Caco-2 (cell line): ENCODE results near the gene CACUL1. TPM values are rescaled to one million over a fixed set of nuclear protein-coding genes. Genes with fewer than 3 reads are reported as not detected.

Experiments
- BruUV-seq: library from RNA; stranded (reverse); fragments of 400-500 nt; replicated peaks from 2 replicates; lab custom pipeline; 2021; lab: Mats Ljungman, UMichigan
- CTCF ChIA-PET: fragments of 300-600 bp; sonication (Branson Sonifier 250); formaldehyde crosslinking; loops from one replicate; lab custom pipeline; 2022; ENCODE audit warnings: antibody characterized with exemption; lab: Charles Lee
- POLR2A ChIA-PET: fragments of 300-600 bp; sonication (Branson Sonifier 250); formaldehyde crosslinking; loops from one replicate; lab custom pipeline; 2022; ENCODE audit warnings: antibody characterized with exemption; lab: Charles Lee
- DNase-seq, 2 experiments: peaks; one replicate each; pipeline versions ENCODE4 v3.0.0 to v3.0.0-alpha.2; 2020 to 2022
- H3K27me3 ChIP-seq: replicated peaks from 2 replicates; pipeline ENCODE4 v1.6.0; 2011; ENCODE audit warnings: low read length; ENCODE audit not compliant: control insufficient read depth, insufficient read depth
- H3K36me3 ChIP-seq: 2 replicates; pipeline ENCODE4 v1.5.1; 2011; ENCODE audit warnings: low read length; ENCODE audit not compliant: control insufficient read depth, insufficient read depth
- H3K4me1 ChIP-seq: fragments of 250-450 bp; sonication (Bioruptor Pico); 2 replicates; pipeline ENCODE4 v1.5.1; 2020; ENCODE audit warnings: mild to moderate bottlenecking
- H3K4me3 ChIP-seq: 2 replicates; pipeline ENCODE4 v1.5.1; 2011; ENCODE audit warnings: low read depth, mild to moderate bottlenecking, control low read depth, low read length
- H3K9me3 ChIP-seq: fragments of 250-450 bp; sonication (Bioruptor Pico); 2 replicates; pipeline ENCODE4 v1.5.1; 2020; ENCODE audit warnings: mild to moderate bottlenecking, moderate library complexity
- H3K27ac Mint-ChIP-seq: one replicate; pipeline ENCODE4 v1.8.0; 2022; ENCODE audit warnings: mixed read lengths; ENCODE audit not compliant: unreplicated experiment
- H3K27me3 Mint-ChIP-seq: one replicate; pipeline ENCODE4 v1.8.0; 2022; ENCODE audit warnings: mixed read lengths; ENCODE audit not compliant: insufficient read depth, unreplicated experiment
- H3K36me3 Mint-ChIP-seq: one replicate; pipeline ENCODE4 v1.8.0; 2022; ENCODE audit warnings: mild to moderate bottlenecking, mixed read lengths; ENCODE audit not compliant: insufficient read depth, unreplicated experiment
- H3K4me1 Mint-ChIP-seq: one replicate; pipeline ENCODE4 v1.8.0; 2022; ENCODE audit warnings: low read depth, mixed read lengths; ENCODE audit not compliant: unreplicated experiment
- H3K4me3 Mint-ChIP-seq: one replicate; pipeline ENCODE4 v1.8.0; 2022; ENCODE audit warnings: mild to moderate bottlenecking, moderate library complexity, mixed read lengths; ENCODE audit not compliant: unreplicated experiment
- H3K9me3 Mint-ChIP-seq: one replicate; pipeline ENCODE4 v1.8.0; 2022; ENCODE audit warnings: mixed read lengths; ENCODE audit not compliant: unreplicated experiment
- CTCF ChIP-seq, 2 experiments: fragments of 200-600 bp in 1 of 2; IDR thresholded peaks; 1 replicate in 1 of 2; 2 replicates in 1 of 2; pipeline versions ENCODE4 v1.5.1 to v1.8.0; 2011 to 2022; ENCODE audit warnings: antibody characterized with exemption in 1 of 2, control low read depth in 1 of 2, inconsistent platforms in 1 of 2, low read depth in 1 of 2, low read length in 1 of 2, mild to moderate bottlenecking in 1 of 2, moderate library complexity in 1 of 2; ENCODE audit not compliant: insufficient read depth in 1 of 2, severe bottlenecking in 1 of 2, unreplicated experiment in 1 of 2
- intact Hi-C: fragments of 100-400 bp; cut with micrococcal nuclease; formaldehyde crosslinking; loops from one replicate; pipeline ENCODE4 v1.10.0; 2022; ENCODE audit not compliant: unreplicated experiment
- total RNA-seq: library from RNA; stranded (reverse); gene quantifications from 2 replicates; pipeline ENCODE4 v1.2.3, GENCODE V29; 2022

CACUL1 gene
- total RNA-seq, 1 experiment from 2014 or later, result 39.2 TPM

- H3K36me3 Mint-ChIP-seq, result peaks cover 20% of the 10 kb centered on the region
- Histone ChIP-seq H3K9me3 (no peaks in the 10 kb centered on the region), H3K27me3 (no peaks in the 10 kb centered on the region), H3K36me3 (no peaks in the 10 kb centered on the region), H3K4me1 (no peaks in the 10 kb centered on the region), H3K4me3 (no peak overlapping the region)
- H3K27me3 Mint-ChIP-seq, result no peaks in the 10 kb centered on the region
- intact Hi-C loops, result no loop called here
- ChIA-PET CTCF (no interaction called here), POLR2A (no interaction called here)
- no peaks in the 10 kb centered on the region for H3K4me1 Mint-ChIP-seq
- no peak overlapping the region for H3K27ac Mint-ChIP-seq
- no peak for DNase-seq
- H3K4me3 Mint-ChIP-seq, result no peak overlapping the region
- TF ChIP-seq CTCF (IDR thresholded peaks at IDR 0.05; ENCODE audit: insufficient read depth in 1 of 2, low read depth in 1 of 2, low read length in 1 of 2, severe bottlenecking in 1 of 2, unreplicated experiment in 1 of 2), result no peak
- no TSS peak for BruUV-seq
- H3K9me3 Mint-ChIP-seq, result no peaks in the 10 kb centered on the region
These were observed 74.6 kb downstream of the CACUL1 start for GRCh38 chr10:118680197-118680596.

GRCh38 chr10:118674226-118674919 is 80.4 kb downstream of the CACUL1 start:
- no TSS peak for BruUV-seq
- DNase-seq, result no peak
- no peaks in the 10 kb centered on the region for H3K4me1 Mint-ChIP-seq
- Histone ChIP-seq H3K4me1 (no peaks in the 10 kb centered on the region), H3K36me3 (no peaks in the 10 kb centered on the region), H3K27me3 (no peaks in the 10 kb centered on the region), H3K9me3 (no peaks in the 10 kb centered on the region), H3K4me3 (no peak overlapping the region)
- no peak for TF ChIP-seq CTCF (IDR thresholded peaks at IDR 0.05; ENCODE audit: insufficient read depth in 1 of 2, low read depth in 1 of 2, low read length in 1 of 2, severe bottlenecking in 1 of 2, unreplicated experiment in 1 of 2)
- no peaks in the 10 kb centered on the region for H3K27me3 Mint-ChIP-seq
- POLR2A ChIA-PET, result no interaction called here
- H3K36me3 Mint-ChIP-seq, result peaks cover 9% of the 10 kb centered on the region
- no peak overlapping the region for H3K4me3 Mint-ChIP-seq
- intact Hi-C loops, result no loop called here
- no peak overlapping the region for H3K27ac Mint-ChIP-seq
- CTCF ChIA-PET, result no interaction called here
- no peaks in the 10 kb centered on the region for H3K9me3 Mint-ChIP-seq

- CTCF ChIA-PET, result no interaction called here
- peaks cover 9% of the 10 kb centered on the region for H3K36me3 Mint-ChIP-seq
- no peaks in the 10 kb centered on the region for H3K4me1 Mint-ChIP-seq
- no peak overlapping the region for H3K4me3 Mint-ChIP-seq
- POLR2A ChIA-PET, result no interaction called here
- H3K4me3 ChIP-seq, result no peak overlapping the region
- no peak for DNase-seq
- no peak for TF ChIP-seq CTCF (IDR thresholded peaks at IDR 0.05; ENCODE audit: insufficient read depth in 1 of 2, low read depth in 1 of 2, low read length in 1 of 2, severe bottlenecking in 1 of 2, unreplicated experiment in 1 of 2)
- no peaks in the 10 kb centered on the region for H3K27me3 Mint-ChIP-seq
- H3K9me3 Mint-ChIP-seq, result no peaks in the 10 kb centered on the region
- no peaks in the 10 kb centered on the region for H3K9me3 ChIP-seq
- H3K27ac Mint-ChIP-seq, result no peak overlapping the region
- no TSS peak for BruUV-seq
- H3K27me3 ChIP-seq, result no peaks in the 10 kb centered on the region
- intact Hi-C loops, result no loop called here
- no peaks in the 10 kb centered on the region for H3K4me1 ChIP-seq
- no peaks in the 10 kb centered on the region for H3K36me3 ChIP-seq
These were observed 81.7 kb downstream of the CACUL1 start for GRCh38 chr10:118672766-118673715.
